ENCODE data around the gene VPS33B.

The VPS33B gene

DNA sequence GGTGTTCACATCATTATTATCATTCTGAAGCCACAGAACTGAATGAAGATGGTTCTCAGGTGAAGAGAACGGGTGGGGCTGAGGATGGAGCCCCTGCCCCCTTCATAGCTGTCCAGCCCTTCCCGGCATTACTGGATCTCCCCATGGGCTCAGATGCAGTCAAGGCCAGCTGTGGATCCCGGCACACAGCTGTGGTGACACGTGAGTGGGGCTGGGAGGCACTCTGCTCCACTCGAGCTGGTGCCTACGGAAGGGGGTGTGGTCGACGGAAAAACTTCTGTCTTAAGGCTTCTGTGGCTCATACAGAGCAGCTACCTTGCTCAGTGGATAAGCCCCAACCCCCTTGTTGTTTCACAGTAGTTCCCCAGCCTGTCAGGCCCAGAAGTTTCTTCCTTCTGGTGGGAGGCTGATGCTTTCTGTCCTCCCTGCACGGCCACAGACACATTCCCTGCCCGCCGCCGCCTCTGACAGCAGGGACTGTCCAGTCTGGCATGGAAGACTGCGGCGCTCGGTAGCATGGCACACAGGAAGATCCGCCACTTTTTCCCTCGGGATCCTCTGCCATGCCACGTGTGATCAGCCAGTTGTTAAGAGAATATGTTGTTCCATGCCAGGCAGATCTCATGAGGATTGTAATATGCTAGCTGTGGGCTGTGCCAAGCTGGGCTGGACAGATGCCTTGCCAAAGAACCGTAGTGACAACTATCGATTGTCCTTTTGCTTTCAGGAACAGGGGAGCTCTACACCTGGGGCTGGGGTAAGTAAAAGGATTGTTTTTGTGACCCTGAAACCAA, 61.9 kb downstream of the VPS33B start:
- no peaks in the 10 kb centered on the region for H3K27me3 ChIP-seq (ENCODE audit: insufficient read depth, poor library complexity, severe bottlenecking)
- no peak overlapping the region for H3K27ac ChIP-seq (replicated peaks)
- no peak for DNase-seq (ENCODE audit: low read depth in 1 of 2, low spot score in 1 of 2)
- TF ChIP-seq, protein P1, sequence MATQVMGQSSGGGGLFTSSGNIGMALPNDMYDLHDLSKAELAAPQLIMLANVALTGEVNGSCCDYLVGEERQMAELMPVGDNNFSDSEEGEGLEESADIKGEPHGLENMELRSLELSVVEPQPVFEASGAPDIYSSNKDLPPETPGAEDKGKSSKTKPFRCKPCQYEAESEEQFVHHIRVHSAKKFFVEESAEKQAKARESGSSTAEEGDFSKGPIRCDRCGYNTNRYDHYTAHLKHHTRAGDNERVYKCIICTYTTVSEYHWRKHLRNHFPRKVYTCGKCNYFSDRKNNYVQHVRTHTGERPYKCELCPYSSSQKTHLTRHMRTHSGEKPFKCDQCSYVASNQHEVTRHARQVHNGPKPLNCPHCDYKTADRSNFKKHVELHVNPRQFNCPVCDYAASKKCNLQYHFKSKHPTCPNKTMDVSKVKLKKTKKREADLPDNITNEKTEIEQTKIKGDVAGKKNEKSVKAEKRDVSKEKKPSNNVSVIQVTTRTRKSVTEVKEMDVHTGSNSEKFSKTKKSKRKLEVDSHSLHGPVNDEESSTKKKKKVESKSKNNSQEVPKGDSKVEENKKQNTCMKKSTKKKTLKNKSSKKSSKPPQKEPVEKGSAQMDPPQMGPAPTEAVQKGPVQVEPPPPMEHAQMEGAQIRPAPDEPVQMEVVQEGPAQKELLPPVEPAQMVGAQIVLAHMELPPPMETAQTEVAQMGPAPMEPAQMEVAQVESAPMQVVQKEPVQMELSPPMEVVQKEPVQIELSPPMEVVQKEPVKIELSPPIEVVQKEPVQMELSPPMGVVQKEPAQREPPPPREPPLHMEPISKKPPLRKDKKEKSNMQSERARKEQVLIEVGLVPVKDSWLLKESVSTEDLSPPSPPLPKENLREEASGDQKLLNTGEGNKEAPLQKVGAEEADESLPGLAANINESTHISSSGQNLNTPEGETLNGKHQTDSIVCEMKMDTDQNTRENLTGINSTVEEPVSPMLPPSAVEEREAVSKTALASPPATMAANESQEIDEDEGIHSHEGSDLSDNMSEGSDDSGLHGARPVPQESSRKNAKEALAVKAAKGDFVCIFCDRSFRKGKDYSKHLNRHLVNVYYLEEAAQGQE (IDR thresholded peaks at IDR 0.05; ENCODE audit: insufficient replicate concordance, low read depth) = no peak
- TF ChIP-seq SPI1 (IDR thresholded peaks at IDR 0.05; ENCODE audit: borderline replicate concordance, low read depth) (no peak), POLR2AphosphoS5 (IDR thresholded peaks at IDR 0.05; ENCODE audit: low read depth) (no peak), GABPA (IDR thresholded peaks at IDR 0.05; ENCODE audit: low read depth) (no peak)
- TF ChIP-seq, protein P2, sequence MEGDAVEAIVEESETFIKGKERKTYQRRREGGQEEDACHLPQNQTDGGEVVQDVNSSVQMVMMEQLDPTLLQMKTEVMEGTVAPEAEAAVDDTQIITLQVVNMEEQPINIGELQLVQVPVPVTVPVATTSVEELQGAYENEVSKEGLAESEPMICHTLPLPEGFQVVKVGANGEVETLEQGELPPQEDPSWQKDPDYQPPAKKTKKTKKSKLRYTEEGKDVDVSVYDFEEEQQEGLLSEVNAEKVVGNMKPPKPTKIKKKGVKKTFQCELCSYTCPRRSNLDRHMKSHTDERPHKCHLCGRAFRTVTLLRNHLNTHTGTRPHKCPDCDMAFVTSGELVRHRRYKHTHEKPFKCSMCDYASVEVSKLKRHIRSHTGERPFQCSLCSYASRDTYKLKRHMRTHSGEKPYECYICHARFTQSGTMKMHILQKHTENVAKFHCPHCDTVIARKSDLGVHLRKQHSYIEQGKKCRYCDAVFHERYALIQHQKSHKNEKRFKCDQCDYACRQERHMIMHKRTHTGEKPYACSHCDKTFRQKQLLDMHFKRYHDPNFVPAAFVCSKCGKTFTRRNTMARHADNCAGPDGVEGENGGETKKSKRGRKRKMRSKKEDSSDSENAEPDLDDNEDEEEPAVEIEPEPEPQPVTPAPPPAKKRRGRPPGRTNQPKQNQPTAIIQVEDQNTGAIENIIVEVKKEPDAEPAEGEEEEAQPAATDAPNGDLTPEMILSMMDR (IDR thresholded peaks at IDR 0.05; ENCODE audit: insufficient read depth, low read length) = no peak
- no peak overlapping the region for H3K4me3 ChIP-seq (replicated peaks; ENCODE audit: insufficient read depth, low read length)

DNA sequence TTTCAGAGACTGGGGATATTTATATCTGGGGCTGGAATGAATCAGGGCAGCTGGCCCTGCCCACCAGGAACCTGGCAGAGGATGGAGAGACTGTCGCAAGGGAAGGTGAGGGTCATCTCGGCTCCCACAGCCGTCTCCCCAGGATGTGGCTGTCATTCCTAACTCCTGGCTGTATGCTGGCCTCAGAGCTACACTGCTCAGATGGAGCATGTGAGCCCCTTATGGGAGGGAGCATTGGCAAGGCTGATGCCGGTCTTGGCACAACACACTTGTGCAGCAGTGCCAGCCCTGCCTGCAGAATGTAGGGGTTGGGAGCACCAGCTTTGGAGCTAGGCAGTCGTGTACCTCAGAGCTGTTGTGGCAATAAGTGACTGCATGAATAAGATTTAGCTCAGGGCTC, 62.5 kb downstream of the VPS33B start:
- TF ChIP-seq, protein P1 (IDR thresholded peaks at IDR 0.05; ENCODE audit: insufficient replicate concordance, low read depth) = no peak
- no peak for TF ChIP-seq POLR2AphosphoS5 (IDR thresholded peaks at IDR 0.05; ENCODE audit: low read depth)
- no peak for TF ChIP-seq GABPA (IDR thresholded peaks at IDR 0.05; ENCODE audit: low read depth)
- TF ChIP-seq, protein P2 (IDR thresholded peaks at IDR 0.05; ENCODE audit: insufficient read depth, low read length) = no peak
- Histone ChIP-seq H3K27ac (replicated peaks) (no peak overlapping the region), H3K4me3 (replicated peaks; ENCODE audit: insufficient read depth, low read length) (no peak overlapping the region), H3K27me3 (ENCODE audit: insufficient read depth, poor library complexity, severe bottlenecking) (no peaks in the 10 kb centered on the region)
- DNase-seq (ENCODE audit: low read depth in 1 of 2, low spot score in 1 of 2) = no peak

DNA sequence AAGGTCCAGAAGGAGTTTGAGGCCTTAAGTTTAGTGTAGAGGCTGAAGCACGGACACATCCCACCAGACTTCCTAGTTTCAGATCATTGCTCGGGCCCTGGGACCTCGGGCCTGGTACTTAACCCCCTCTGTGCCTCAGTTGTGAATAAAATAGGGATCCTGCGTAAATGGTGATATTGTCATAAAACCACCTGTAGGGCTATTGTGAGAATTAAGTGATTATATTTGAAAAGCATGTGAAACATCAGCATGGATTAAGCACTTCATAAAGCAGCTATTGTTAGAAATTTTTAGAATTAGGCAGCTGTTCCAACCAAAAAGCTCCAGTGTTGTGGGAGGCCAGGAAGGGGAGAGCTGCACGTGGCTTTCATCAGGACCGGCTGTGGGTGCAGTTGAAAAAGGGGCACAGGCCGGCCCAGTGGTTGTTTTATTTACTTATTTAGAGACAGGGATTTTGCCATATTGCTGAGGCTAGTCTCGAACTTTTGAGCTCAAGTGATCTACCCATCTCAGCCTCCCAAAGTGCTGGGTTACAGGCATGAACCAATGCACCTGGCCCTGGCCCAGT, 63.3 kb downstream of the VPS33B start:
- Histone ChIP-seq H3K27me3 (ENCODE audit: insufficient read depth, poor library complexity, severe bottlenecking) (no peaks in the 10 kb centered on the region), H3K27ac (replicated peaks) (no peak overlapping the region), H3K4me3 (replicated peaks; ENCODE audit: insufficient read depth, low read length) (no peak overlapping the region)
- no peak for TF ChIP-seq POLR2AphosphoS5 (IDR thresholded peaks at IDR 0.05; ENCODE audit: low read depth)
- TF ChIP-seq, protein P2 (IDR thresholded peaks at IDR 0.05; ENCODE audit: insufficient read depth, low read length) = no peak
- no peak for TF ChIP-seq SPI1 (IDR thresholded peaks at IDR 0.05; ENCODE audit: borderline replicate concordance, low read depth)
- TF ChIP-seq, protein P1 (IDR thresholded peaks at IDR 0.05; ENCODE audit: insufficient replicate concordance, low read depth) = no peak
- TF ChIP-seq GABPA (IDR thresholded peaks at IDR 0.05; ENCODE audit: low read depth) = no peak
- no peak for DNase-seq (ENCODE audit: low read depth in 1 of 2, low spot score in 1 of 2)
